CD1c-positive myeloid dendritic cell (primary cell): ENCODE results near the gene KRI1.

Experiments used
- DNase-seq: peaks from one replicate; pipeline ENCODE4 v3.0.0-alpha.2; 2016; ENCODE audit errors: extremely low spot score

KRI1 gene

DNA sequence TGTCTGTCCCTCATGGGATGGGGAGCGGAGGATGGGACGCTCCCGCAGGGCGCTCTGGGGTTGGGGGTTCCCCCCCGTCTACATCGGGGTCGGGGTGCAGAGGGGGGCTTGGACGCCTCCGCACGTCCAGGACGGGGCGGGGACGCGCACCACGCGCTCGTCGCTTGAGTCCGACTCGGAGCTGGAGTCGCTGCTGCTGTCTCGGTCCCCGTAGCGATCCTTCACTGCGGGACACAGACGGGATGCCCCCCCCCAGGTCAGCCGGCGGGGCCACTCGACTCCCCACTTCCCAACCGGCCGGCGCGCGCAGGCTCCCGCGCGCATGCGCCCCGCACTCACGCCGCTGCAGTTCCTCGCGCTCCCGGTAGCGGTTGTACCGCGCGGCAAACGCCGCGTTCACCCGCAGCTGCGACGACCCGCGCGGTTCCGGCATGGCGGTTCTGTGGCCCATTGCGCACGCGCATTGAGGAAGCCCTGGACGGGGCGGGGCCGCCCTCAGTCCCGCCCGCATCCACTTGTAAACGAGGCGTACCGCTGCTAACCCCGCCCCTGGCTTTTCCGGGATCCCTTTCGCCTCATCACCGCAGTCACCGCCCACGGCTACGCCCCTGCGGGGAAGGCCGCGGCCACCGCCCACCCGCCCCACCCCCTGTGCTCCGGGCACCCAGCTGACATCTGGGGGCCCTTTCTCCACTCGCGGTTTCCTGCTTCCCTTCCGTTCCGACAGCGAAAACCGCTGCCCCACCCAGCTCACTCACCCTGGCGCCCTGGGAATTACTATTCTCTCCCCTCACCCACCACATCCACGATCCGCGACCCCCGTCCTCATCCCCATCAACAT is at the start of gene KRI1:
Gene KRI1, minus strand, starts transcription at position 444 of the 841 bp plus-strand sequence. Its CDS starts 11 bp downstream, at position 433.
- DNase-seq: peak; percentile 99

DNA sequence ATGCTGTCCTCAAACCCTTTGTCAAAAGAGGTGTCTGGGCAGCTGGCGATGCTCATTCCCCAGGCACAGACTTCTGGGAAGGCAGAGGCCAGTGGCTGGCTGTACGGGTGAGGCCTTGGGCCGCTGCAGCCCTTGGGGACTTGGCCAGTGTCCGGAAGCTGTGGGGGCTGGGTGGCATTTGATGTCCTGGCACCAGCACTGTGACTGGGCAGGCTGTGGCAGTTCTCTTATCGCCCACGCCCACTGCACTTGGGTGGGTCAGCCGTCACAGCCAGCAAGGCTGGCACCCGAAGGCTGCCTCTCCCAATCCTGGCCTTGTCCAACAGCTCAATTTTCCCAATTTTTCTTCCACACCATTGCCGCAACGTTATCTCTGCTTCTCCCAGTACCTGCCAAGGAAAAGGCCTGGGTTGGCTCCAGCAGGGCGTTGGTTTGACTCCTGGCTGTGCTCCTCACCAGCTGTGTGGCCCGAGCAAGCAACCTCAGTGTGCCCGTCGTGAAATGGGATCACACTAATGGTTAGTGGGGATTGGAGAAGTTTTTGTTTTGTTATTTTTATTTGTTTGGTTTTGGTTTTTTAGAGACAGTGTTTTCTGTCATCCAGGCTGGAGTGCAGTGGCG is 46.8 kb upstream of the KRI1 start:
- no peak for DNase-seq

DNA sequence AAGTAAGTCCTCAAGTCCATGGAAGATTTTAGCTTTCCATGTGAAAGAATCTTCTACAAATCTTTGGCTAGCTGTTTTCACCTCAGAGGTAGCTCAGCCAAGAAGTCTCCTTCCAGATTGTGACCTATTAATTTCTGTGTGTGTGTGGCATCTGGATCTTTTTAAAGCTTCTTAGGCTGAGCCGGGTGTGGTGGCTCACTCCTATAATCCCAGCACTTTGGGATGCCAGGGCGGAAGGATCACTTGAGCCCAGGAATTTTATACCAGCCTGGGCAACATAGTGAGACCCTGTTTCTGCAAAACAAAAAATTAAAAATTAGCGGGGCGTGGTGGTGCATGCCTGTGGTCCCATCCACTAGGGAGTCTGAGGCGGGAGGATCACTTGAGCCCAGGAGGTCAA is 46.1 kb upstream of the KRI1 start:
- no peak for DNase-seq

DNA sequence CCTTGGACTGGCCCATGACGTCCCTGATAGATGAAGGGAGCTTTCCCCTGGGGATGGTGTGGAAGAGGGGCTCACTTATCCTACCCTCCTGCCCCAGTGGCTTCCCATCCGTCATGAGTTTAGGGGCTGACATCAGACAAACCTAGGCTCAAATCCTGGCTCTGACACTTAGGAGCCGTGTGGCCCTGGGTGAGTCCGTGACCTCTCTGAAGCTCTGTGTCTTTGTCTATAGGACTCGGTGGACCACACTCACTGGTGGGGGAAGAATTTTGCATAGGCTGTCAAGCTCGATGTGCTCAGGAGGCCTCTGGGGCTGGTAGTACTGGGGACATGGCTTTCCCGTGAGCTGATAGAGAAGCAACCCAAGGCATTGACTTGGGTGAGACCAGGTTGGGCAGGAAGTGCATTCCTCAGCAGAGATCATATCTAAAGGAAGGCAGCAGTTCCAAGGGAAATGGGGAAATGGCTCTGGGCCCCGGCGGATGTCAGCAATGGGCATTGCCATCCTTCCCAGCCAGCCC is 38.7 kb upstream of the KRI1 start:
- peak; percentile 33 for DNase-seq

DNA sequence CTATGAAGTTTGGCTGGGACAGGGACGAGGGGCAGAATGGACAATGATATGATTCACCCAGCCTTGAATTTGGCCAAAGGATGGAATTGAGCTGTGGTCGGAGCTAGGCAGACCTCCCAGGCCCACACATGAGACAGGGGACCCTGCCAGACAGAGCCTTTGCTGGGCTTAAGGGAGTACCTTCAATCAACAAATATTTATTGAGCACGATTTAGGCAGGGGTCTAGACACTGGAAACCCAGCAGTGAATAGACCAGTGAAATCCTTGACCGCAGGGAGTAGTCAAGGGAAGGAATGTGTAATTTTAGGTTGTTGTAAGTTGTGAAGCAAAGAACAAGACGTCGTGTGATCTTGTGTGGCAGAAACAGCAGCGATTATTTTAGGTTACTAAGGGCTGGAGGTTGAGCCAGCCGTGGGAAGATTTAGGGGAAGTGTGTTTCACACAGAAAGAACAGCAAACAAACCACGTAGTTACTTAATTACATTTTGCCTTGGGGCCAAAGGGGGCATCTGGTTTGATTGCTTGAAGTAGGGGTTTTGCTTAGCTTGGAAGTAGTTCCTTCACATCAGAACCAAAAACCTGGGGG is 38.2 kb upstream of the KRI1 start:
- DNase-seq: peak; percentile 84

GRCh38 chr19:10603084-10603872 is 37.5 kb upstream of the KRI1 start:
- peak; percentile 65 for DNase-seq

- DNase-seq: peak; percentile 88
These were observed 36.7 kb upstream of the KRI1 start for GRCh38 chr19:10602330-10603083.

- no peak for DNase-seq
These were observed 36.2 kb upstream of the KRI1 start for GRCh38 chr19:10601999-10602329.

DNA sequence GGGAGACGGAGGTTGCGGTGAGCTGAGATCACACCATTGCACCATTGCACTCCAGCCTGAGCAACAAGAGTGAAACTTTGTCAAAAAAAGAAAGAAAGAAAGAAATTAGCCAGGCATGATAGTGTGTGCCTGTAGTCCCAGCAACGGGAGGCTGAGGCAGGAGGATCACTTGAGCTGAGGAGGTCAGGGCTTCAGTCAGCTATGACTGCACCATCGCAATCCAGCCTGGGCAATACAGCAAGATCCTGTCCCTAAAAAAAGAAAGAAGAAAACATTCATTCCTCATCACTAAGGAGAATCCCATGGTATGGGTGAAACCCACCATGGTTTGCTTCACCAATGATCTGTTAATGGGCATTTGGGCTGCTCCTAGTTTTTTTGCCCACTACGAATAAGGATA is 34.3 kb upstream of the KRI1 start:
- no peak for DNase-seq

DNA sequence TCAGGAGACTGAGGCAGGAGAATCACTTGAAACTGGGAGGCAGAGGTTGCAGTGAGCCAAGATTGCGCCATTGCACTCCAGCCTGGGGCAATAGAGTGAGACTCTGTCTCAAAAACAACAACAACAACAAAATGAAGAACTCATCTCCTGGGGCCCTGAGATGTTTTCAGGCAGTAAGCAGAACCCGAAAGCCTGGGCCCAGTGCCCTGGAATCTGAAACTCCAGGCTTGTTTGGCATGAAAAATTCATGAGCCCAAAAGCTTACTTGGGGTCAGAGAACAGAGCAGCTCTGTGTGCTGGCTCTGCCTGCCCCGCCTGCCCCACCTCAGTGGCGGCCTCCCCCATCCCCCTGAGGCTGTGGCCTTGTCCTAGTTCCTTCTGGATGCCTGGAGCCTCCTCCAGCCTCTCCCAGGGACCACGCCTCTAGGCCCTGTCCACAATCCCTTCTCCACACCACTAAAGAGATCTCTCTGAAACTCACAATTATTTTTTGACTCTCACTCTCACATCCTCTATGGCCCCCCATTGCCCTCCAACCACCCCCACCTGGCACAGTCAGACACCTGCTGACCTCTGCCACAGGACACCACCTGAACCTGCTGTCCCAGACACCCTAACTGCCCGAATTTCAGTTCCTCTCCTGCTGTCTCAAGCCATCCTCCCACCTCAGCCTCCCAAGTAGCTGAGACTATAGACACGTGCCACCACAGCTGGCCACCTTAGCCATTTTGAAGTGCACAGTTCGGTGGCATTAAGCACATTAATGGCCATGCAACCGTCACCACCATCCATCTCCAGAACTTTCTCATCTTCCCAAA is 28.2 kb upstream of the KRI1 start:
- peak; percentile 42 for DNase-seq

DNA sequence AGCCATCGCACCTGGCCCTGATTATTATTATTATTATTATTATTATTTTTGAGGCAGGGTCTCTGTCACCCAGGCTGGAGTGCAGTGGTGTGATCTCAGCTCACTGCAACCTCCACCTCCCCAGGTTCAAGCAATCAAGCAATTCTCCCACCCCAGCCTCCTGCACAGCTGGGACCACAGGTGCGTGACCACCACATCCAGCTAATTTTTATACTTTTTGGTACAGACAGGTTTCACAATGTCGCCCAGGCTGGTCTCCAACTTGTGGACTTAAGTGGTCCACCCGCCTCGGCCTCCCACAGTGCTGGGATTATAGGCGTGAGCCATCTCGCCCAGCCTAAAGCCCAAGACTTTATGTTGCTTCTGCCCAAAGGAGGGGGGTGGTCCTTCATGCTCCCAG is 27.3 kb upstream of the KRI1 start:
- no peak for DNase-seq

DNA sequence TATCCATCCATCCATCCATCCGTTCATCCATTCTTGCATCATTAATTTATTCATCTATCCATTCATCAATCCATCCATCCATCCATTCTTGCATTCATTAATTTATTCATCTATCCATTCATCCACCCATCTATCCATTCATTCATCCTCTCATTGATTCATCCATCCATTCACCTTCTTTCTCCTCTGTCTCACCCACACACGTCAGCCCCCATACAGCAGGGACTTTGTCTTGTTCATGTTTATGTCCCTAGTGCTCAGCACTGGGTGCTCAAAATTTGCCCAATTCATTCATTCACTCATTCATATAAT is 22.0 kb upstream of the KRI1 start:
- no peak for DNase-seq

- no peak for DNase-seq
These were observed 21.4 kb upstream of the KRI1 start, which contains the start of gene AP1M2 for GRCh38 chr19:10587022-10587838. TSS of gene AP1M2 (minus strand) at chr19:10587312. CDS start at chr19:10587231, 81 bp downstream.

GRCh38 chr19:10586396-10586795 is 20.6 kb upstream of the KRI1 start:
- no peak for DNase-seq

GRCh38 chr19:10583036-10583776 is 17.4 kb upstream of the KRI1 start:
- DNase-seq: no peak

- no peak for DNase-seq
These were observed 16.3 kb upstream of the KRI1 start for GRCh38 chr19:10582091-10582490.

DNA sequence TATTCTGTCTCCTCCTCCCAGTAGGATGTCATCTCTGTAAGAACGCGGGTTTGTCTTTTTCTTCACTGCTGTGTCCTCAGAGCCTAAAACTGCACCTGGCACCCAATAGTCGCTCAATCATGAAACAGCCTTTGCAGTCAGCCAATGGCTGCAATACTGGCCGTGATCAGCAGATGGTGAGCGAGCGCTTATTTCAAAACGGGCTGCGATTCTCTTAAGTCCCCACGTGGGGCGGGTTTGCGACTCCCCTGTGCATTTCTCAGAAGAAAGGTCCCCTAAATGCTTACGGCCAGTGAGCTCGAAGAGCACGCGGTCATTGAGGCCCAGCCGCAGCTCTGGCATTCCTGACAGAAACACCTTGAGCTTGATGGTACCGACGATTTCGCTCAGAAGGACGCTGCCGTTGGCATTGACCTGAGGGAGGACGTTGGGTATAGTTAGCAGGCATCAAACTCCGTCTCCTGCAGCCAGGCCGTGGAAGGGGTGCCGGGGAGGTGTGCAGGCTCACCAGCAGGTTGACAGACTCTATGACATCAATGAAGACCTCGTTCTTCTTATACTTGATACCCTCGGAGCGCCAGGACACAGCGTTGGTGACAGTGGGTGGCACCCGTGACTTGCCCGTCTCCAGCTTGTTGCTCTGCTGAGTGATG is 15.3 kb upstream of the KRI1 start:
- DNase-seq: peak; percentile 96

GRCh38 chr19:10577951-10578350 is 12.1 kb upstream of the KRI1 start:
- DNase-seq: no peak
